Measurements from ENCODE around the gene SLC23A2.

The SLC23A2 gene

DNA sequence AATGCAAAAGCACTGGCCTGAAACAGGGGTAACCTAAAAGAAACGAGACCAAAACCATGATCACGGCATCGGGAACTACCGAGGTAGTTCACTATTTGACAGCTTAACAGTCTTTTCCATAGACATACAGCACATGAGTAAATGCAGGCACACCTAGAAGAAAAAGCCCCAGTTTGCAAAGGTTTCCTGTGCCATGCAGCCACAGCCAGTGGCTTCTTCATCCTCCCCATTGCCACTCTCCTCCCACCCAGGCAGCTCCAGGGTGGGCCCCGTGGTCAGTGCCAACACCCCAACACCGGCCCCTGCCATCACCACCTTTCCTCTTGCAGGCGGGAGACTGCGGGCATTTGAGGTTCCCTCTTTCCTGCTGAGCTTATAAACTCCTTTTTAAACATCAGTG, 115.4 kb downstream of the SLC23A2 start:
- TF ChIP-seq ZNF664 (tag by site-specific recombination; IDR thresholded peaks at IDR 0.05) = no peak
- TF ChIP-seq ZNF707 (tag by site-specific recombination; IDR thresholded peaks at IDR 0.05) = no peak
- no peak for TF ChIP-seq ZNF335 (tag by site-specific recombination; conservative IDR thresholded peaks at IDR 0.05)
- no peak for TF ChIP-seq SP2 (tag by site-specific recombination; IDR thresholded peaks at IDR 0.05)
- TF ChIP-seq, protein P1, sequence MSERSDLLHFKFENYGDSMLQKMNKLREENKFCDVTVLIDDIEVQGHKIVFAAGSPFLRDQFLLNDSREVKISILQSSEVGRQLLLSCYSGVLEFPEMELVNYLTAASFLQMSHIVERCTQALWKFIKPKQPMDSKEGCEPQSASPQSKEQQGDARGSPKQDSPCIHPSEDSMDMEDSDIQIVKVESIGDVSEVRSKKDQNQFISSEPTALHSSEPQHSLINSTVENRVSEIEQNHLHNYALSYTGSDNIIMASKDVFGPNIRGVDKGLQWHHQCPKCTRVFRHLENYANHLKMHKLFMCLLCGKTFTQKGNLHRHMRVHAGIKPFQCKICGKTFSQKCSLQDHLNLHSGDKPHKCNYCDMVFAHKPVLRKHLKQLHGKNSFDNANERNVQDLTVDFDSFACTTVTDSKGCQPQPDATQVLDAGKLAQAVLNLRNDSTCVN (tag by site-specific recombination; optimal IDR thresholded peaks at IDR 0.05) = no peak
- TF ChIP-seq ZNF324 (tag by site-specific recombination; IDR thresholded peaks at IDR 0.05) = no peak
- TF ChIP-seq ZSCAN30 (tag by site-specific recombination; IDR thresholded peaks at IDR 0.05) = no peak
- TF ChIP-seq ZNF777 (tag by site-specific recombination; IDR thresholded peaks at IDR 0.05; ENCODE audit: borderline replicate concordance) = no peak
- TF ChIP-seq ZNF155 (tag by site-specific recombination; IDR thresholded peaks at IDR 0.05) = no peak
- TF ChIP-seq ZNF530 (tag by site-specific recombination; IDR thresholded peaks at IDR 0.05; ENCODE audit: low read depth) = no peak
- TF ChIP-seq ZNF837 (tag by site-specific recombination; IDR thresholded peaks at IDR 0.05) = no peak
- H3K36me3 ChIP-seq (ENCODE audit: control insufficient read depth in 2 of 2, insufficient read depth in 1 of 2, low read length in 2 of 2) = peaks cover 20 to 83% of the 10 kb centered on the region in 2 experiments
- CTCF ChIA-PET = interaction anchor here (0.7 to 1.1 kb wide), 2 partner anchors 27 to 124 kb away, joined by 3 to 5 read pairs; no protein-coding TSS in a partner anchor
- POLR2A ChIA-PET = interaction anchor here (0.5 kb wide), 1 partner anchor 17 kb away, joined by 3 read pairs; no protein-coding TSS in a partner anchor
- no peaks in the 10 kb centered on the region for H3K9me3 ChIP-seq (ENCODE audit: control insufficient read depth, insufficient read depth, low read depth, low read length)
- no peak overlapping the region for H3K4me3 ChIP-seq (ENCODE audit: low read depth, low read length)
- H3K27ac ChIP-seq (ENCODE audit: extremely low read depth, low read depth, low read length) = no peak overlapping the region
- no peaks in the 10 kb centered on the region for H3K4me1 ChIP-seq (ENCODE audit: control insufficient read depth, insufficient read depth, low read length)

DNA sequence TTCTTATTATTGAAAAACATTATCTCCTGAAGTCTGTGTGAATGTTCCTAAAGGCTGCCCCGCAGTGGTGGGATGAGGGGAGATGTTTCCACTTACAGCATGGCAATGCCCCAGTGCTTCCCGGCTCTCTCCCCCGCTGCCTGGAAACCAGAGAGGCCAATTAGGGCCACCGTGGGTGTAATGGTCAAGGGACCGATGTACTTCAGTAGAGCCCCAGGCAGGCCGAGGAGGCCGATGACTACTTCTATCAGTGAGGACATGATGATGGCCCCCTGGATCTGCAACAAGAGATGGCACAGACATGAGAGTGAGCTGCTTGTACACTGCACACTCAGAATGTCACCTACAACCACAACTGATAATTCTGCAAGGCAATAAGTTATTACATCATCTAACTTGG, 117.8 kb downstream of the SLC23A2 start:
- CTCF ChIA-PET = interaction anchor here (1.2 kb wide), 1 partner anchor 46 kb away, joined by 4 read pairs; no protein-coding TSS in a partner anchor
- H3K27ac ChIP-seq (ENCODE audit: extremely low read depth, low read depth, low read length) = no peak overlapping the region
- no peaks in the 10 kb centered on the region for H3K9me3 ChIP-seq (ENCODE audit: control insufficient read depth, insufficient read depth, low read depth, low read length)
- no peak overlapping the region for H3K4me3 ChIP-seq (ENCODE audit: low read depth, low read length)
- POLR2A ChIA-PET = no interaction called here
- peaks cover under 1% of the 10 kb centered on the region; the same call in 1 of the 2 replicates for H3K4me1 ChIP-seq (ENCODE audit: control insufficient read depth, insufficient read depth, low read length)
- TF ChIP-seq ZNF324 (tag by site-specific recombination; IDR thresholded peaks at IDR 0.05) (no peak), ZNF585B (tag by site-specific recombination; IDR thresholded peaks at IDR 0.05) (no peak), ZNF76 (tag by site-specific recombination; IDR thresholded peaks at IDR 0.05; ENCODE audit: borderline replicate concordance, low read depth) (no peak), ZNF701 (tag by site-specific recombination; IDR thresholded peaks at IDR 0.05) (no peak), ZNF785 (tag by site-specific recombination; IDR thresholded peaks at IDR 0.05) (no peak), ZNF23 (tag by site-specific recombination; IDR thresholded peaks at IDR 0.05; ENCODE audit: borderline replicate concordance) (no peak), ZNF596 (tag by site-specific recombination; IDR thresholded peaks at IDR 0.05) (no peak)
- peaks cover 19 to 83% of the 10 kb centered on the region in 2 experiments for H3K36me3 ChIP-seq (ENCODE audit: control insufficient read depth in 2 of 2, insufficient read depth in 1 of 2, low read length in 2 of 2)

DNA sequence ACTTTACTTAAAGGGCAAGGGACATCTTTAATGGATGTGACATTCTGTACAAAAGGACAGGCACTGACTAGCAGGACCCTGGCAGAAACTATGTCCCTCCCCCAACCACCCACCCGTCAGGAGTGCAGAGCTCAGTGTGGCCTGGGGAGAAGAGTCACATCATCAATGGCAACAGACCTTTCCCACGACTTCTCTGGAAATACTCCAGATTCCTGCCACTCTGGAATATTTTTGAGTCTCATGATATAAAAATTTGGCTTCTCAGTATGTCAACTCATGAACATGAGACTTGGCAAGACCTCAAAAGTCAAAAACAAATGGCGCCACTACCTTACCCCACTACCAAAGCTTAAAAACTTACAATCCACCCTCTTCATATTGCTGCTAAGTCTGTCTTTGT, 118.3 kb downstream of the SLC23A2 start:
- Histone ChIP-seq H3K4me1 (ENCODE audit: control insufficient read depth, insufficient read depth, low read length) (peaks cover 4% of the 10 kb centered on the region; the same call in 1 of the 2 replicates), H3K9me3 (ENCODE audit: control insufficient read depth, insufficient read depth, low read depth, low read length) (no peaks in the 10 kb centered on the region), H3K36me3 (ENCODE audit: control insufficient read depth in 2 of 2, insufficient read depth in 1 of 2, low read length in 2 of 2) (peaks cover 19 to 78% of the 10 kb centered on the region in 2 experiments), H3K27ac (ENCODE audit: extremely low read depth, low read depth, low read length) (no peak overlapping the region), H3K4me3 (ENCODE audit: low read depth, low read length) (no peak overlapping the region)
- ChIA-PET CTCF (interaction anchor here (1.2 kb wide), 1 partner anchor 46 kb away, joined by 4 read pairs; no protein-coding TSS in a partner anchor), POLR2A (no interaction called here)
- no peak for TF ChIP-seq ZNF701 (tag by site-specific recombination; IDR thresholded peaks at IDR 0.05)
- TF ChIP-seq ZNF544 (tag by site-specific recombination; IDR thresholded peaks at IDR 0.05) = no peak
- TF ChIP-seq, protein P2, sequence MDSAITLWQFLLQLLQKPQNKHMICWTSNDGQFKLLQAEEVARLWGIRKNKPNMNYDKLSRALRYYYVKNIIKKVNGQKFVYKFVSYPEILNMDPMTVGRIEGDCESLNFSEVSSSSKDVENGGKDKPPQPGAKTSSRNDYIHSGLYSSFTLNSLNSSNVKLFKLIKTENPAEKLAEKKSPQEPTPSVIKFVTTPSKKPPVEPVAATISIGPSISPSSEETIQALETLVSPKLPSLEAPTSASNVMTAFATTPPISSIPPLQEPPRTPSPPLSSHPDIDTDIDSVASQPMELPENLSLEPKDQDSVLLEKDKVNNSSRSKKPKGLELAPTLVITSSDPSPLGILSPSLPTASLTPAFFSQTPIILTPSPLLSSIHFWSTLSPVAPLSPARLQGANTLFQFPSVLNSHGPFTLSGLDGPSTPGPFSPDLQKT (IDR thresholded peaks at IDR 0.05; ENCODE audit: borderline replicate concordance, low read depth, low read length) = no peak
- no peak for TF ChIP-seq GLIS1 (tag by site-specific recombination; IDR thresholded peaks at IDR 0.05)
- TF ChIP-seq HOXD13 (CRISPR knock-in tag; IDR thresholded peaks at IDR 0.05; ENCODE audit: borderline replicate concordance) = no peak
- TF ChIP-seq, protein P3, sequence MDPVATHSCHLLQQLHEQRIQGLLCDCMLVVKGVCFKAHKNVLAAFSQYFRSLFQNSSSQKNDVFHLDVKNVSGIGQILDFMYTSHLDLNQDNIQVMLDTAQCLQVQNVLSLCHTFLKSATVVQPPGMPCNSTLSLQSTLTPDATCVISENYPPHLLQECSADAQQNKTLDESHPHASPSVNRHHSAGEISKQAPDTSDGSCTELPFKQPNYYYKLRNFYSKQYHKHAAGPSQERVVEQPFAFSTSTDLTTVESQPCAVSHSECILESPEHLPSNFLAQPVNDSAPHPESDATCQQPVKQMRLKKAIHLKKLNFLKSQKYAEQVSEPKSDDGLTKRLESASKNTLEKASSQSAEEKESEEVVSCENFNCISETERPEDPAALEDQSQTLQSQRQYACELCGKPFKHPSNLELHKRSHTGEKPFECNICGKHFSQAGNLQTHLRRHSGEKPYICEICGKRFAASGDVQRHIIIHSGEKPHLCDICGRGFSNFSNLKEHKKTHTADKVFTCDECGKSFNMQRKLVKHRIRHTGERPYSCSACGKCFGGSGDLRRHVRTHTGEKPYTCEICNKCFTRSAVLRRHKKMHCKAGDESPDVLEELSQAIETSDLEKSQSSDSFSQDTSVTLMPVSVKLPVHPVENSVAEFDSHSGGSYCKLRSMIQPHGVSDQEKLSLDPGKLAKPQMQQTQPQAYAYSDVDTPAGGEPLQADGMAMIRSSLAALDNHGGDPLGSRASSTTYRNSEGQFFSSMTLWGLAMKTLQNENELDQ (tag by site-specific recombination; IDR thresholded peaks at IDR 0.05; ENCODE audit: low read depth) = no peak
- no peak for TF ChIP-seq ZNF768 (tag by site-specific recombination; IDR thresholded peaks at IDR 0.05)
- no peak for TF ChIP-seq SCRT2 (tag by site-specific recombination; IDR thresholded peaks at IDR 0.05)
- TF ChIP-seq REPIN1 (tag by site-specific recombination; IDR thresholded peaks at IDR 0.05; ENCODE audit: low read depth) = no peak
- no peak for TF ChIP-seq ZNF223 (tag by site-specific recombination; IDR thresholded peaks at IDR 0.05)
- TF ChIP-seq, protein P4, sequence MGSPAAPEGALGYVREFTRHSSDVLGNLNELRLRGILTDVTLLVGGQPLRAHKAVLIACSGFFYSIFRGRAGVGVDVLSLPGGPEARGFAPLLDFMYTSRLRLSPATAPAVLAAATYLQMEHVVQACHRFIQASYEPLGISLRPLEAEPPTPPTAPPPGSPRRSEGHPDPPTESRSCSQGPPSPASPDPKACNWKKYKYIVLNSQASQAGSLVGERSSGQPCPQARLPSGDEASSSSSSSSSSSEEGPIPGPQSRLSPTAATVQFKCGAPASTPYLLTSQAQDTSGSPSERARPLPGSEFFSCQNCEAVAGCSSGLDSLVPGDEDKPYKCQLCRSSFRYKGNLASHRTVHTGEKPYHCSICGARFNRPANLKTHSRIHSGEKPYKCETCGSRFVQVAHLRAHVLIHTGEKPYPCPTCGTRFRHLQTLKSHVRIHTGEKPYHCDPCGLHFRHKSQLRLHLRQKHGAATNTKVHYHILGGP (tag by site-specific recombination; IDR thresholded peaks at IDR 0.05) = no peak
- TF ChIP-seq ZNF623 (tag by site-specific recombination; IDR thresholded peaks at IDR 0.05) = no peak

Measured in HEK293 (cell line).